A549 (cell line): ENCODE results near the gene SH3TC2. TPM values are rescaled to one million over a fixed set of nuclear protein-coding genes. Genes with fewer than 3 reads are reported as not detected.

Source experiments
- ATAC-seq, 2 experiments: fragments of 200-7000 bp in 1 of 2; fragments of >200 bp in 1 of 2; cut with Nextera tagmentation in 1 of 2; cut with Tn5 transposase in 1 of 2; 3 replicates each; pipeline versions ENCODE4 v1.8.0 to v1.9.1; 2018 to 2020; ENCODE audit warnings: mild to moderate bottlenecking in 1 of 2, moderate library complexity in 1 of 2
- CTCF ChIA-PET: fragments of 300-600 bp; sonication (Branson Sonifier 250); formaldehyde crosslinking; extraction: SDS; loops from one replicate; lab custom pipeline; 2021; ENCODE audit warnings: antibody characterized with exemption, inconsistent platforms; lab: Yijun Ruan, JAX
- POLR2A ChIA-PET: fragments of 350-600 bp; formaldehyde crosslinking; extraction: SDS; loops from one replicate; lab custom pipeline; 2021; ENCODE audit warnings: antibody characterized with exemption, inconsistent platforms; lab: Yijun Ruan, JAX
- DNase-seq, 2 experiments: peaks; one replicate each; pipeline versions ENCODE4 v3.0.0 to v3.0.0-alpha.2; 2011 to 2016; ENCODE audit warnings: low read depth in 1 of 2, low spot score in 1 of 2
- FAIRE-seq: peaks from 2 replicates; lab custom pipeline; 2011; peaks lifted over from hg19 to GRCh38; lab: Jason Lieb, UNC
- H3K27ac ChIP-seq, 2 experiments: fragments of >200 bp; sonication (Bioruptor Twin); formaldehyde crosslinking; 3 replicates each; pipeline ENCODE4 v1.5.1; 2016 to 2017
- H3K4me1 ChIP-seq: fragments of >200 bp; sonication (Bioruptor Twin); formaldehyde crosslinking; 3 replicates; pipeline ENCODE4 v1.6.1; 2016
- H3K4me2 ChIP-seq: fragments of >200 bp; sonication (Bioruptor Twin); formaldehyde crosslinking; 3 replicates; pipeline ENCODE4 v1.6.1; 2016
- H3K4me3 ChIP-seq: fragments of >200 bp; sonication (Bioruptor Twin); formaldehyde crosslinking; 3 replicates; pipeline ENCODE4 v1.5.1; 2016
- H3K9me3 ChIP-seq: fragments of >200 bp; sonication (Bioruptor Twin); formaldehyde crosslinking; 3 replicates; pipeline ENCODE4 v1.6.1; 2016
- BCL3 ChIP-seq: fragments of >200 bp; sonication (Bioruptor Twin); formaldehyde crosslinking; IDR thresholded peaks from 3 replicates; pipeline ENCODE4 v1.6.1; 2016
- CBX2 ChIP-seq: fragments of 200-600 bp; sonication (generic); IDR thresholded peaks from 2 replicates; pipeline ENCODE4 v1.6.1; 2016; ENCODE audit warnings: low read depth, mild to moderate bottlenecking, borderline replicate concordance
- CBX8 ChIP-seq: fragments of 200-600 bp; sonication (generic); IDR thresholded peaks from 2 replicates; pipeline ENCODE4 v1.6.1; 2016
- CEBPB ChIP-seq, 2 experiments: fragments of >200 bp in 1 of 2; sonication (Bioruptor Twin) in 1 of 2; formaldehyde crosslinking in 1 of 2; IDR thresholded peaks; 2 replicates each; pipeline ENCODE4 v1.6.1; 2012 to 2016
- CHD2 ChIP-seq: fragments of 150-350 bp; IDR thresholded peaks from 2 replicates; pipeline ENCODE4 v1.6.1; 2014; ENCODE audit warnings: low read length; ENCODE audit not compliant: partially characterized antibody
- E2F6 ChIP-seq: IDR thresholded peaks from 2 replicates; pipeline ENCODE4 v1.6.1; 2012; ENCODE audit warnings: low read depth, borderline replicate concordance
- ESRRA ChIP-seq: fragments of 150-350 bp; IDR thresholded peaks from 2 replicates; pipeline ENCODE4 v1.6.1; 2014; ENCODE audit warnings: mild to moderate bottlenecking, low read length, borderline replicate concordance
- FOSL2 ChIP-seq, 2 experiments: fragments of 450-650 bp in 1 of 2; fragments of >200 bp in 1 of 2; sonication (Bioruptor Twin) in 1 of 2; formaldehyde crosslinking; IDR thresholded peaks; 2 replicates each; pipeline versions ENCODE4 v1.5.0 to v1.6.1; 2016 to 2020; ENCODE audit warnings: mild to moderate bottlenecking in 1 of 2, moderate library complexity in 1 of 2
- GATA3 ChIP-seq: IDR thresholded peaks from 2 replicates; pipeline ENCODE4 v1.6.1; 2012; ENCODE audit warnings: borderline replicate concordance
- HOXB13 ChIP-seq: fragments of 250-450 bp; sonication (Bioruptor Pico); IDR thresholded peaks from 2 replicates; pipeline ENCODE4 v1.5.0; 2020; ENCODE audit warnings: low read depth, mild to moderate bottlenecking, moderate library complexity
- JUNB ChIP-seq: fragments of >200 bp; sonication (Bioruptor Twin); formaldehyde crosslinking; IDR thresholded peaks from 2 replicates; pipeline ENCODE4 v1.6.1; 2016
- MYC ChIP-seq: IDR thresholded peaks from 2 replicates; pipeline ENCODE4 v1.6.1; 2012; ENCODE audit warnings: mild to moderate bottlenecking, inconsistent platforms, low read length, improper control_type of control experiment, borderline replicate concordance
- NPAS2 ChIP-seq: fragments of 250-450 bp; sonication (Bioruptor Pico); IDR thresholded peaks from 2 replicates; pipeline ENCODE4 v1.8.0; 2022; ENCODE audit warnings: mild to moderate bottlenecking, moderate library complexity, borderline replicate concordance
- NR3C1 ChIP-seq: fragments of >200 bp; sonication (Bioruptor Twin); formaldehyde crosslinking; IDR thresholded peaks from 3 replicates; pipeline ENCODE4 v1.6.1; 2017
- PHF8 ChIP-seq: fragments of 200-600 bp; sonication (generic); IDR thresholded peaks from 2 replicates; pipeline ENCODE4 v1.6.1; 2016; ENCODE audit warnings: low read depth, mild to moderate bottlenecking, antibody characterized with exemption, moderate library complexity, borderline replicate concordance
- POLR2A ChIP-seq: IDR thresholded peaks from 2 replicates; pipeline ENCODE4 v1.6.1; 2012; ENCODE audit warnings: mild to moderate bottlenecking, low read length
- REST ChIP-seq: fragments of 200-600 bp; sonication (generic); IDR thresholded peaks from 2 replicates; pipeline ENCODE4 v1.6.1; 2016; ENCODE audit warnings: antibody characterized with exemption, mild to moderate bottlenecking, moderate library complexity
- RFX5 ChIP-seq: fragments of 450-650 bp; IDR thresholded peaks from 2 replicates; pipeline ENCODE4 v1.7.1; 2014; ENCODE audit warnings: antibody characterized with exemption, mild to moderate bottlenecking, moderate library complexity
- ZSCAN20 ChIP-seq: fragments of 250-450 bp; sonication (Bioruptor Pico); IDR thresholded peaks from 2 replicates; pipeline ENCODE4 v1.8.0; 2022; ENCODE audit warnings: mild to moderate bottlenecking, moderate library complexity
- WGBS: methylation state at CpG from one replicate; pipeline ENCODE4 v1.1.6; 2017; ENCODE audit errors: missing lambda C conversion rate; 5-methylcytosine and 5-hydroxymethylcytosine counted together
- polyA plus RNA-seq, 4 experiments: library from polyadenylated mRNA; depleted of rRNA in 3 of 4; stranded (reverse); fragments of >200 nt; fragmentation: RNase III in 1 of 4; extraction: RNeasy Plus Mini Kit Qiagen cat#74134 plus additional on column Dnase treatment in 1 of 4; gene quantifications; 2 replicates in 3 of 4; 3 replicates in 1 of 4; pipeline ENCODE4 v1.2.3, GENCODE V29; 2011 to 2017

SH3TC2 gene
- polyA plus RNA-seq, 2 of the 4 experiments (the other 2 are of a cell fraction) = 0.06 to 0.34 TPM

- ATAC-seq (peak in 1 of 2 experiments; percentile 5; a peak in 1 of 6 replicates), FAIRE-seq (no peak), DNase-seq (no peak)
- no peak overlapping the region for H3K4me3 ChIP-seq
- H3K9me3 ChIP-seq = no peaks in the 10 kb centered on the region
- peak overlapping the region; percentile 61 for H3K4me2 ChIP-seq
- 88% methylated on average over 4 of the region's 4 CpGs for WGBS
- POLR2A ChIA-PET = interaction anchor here (0.9 kb wide), 1 partner anchor 13 kb away, joined by 3 read pairs; no protein-coding TSS in a partner anchor
- H3K27ac ChIP-seq = peak overlapping the region; percentile 56 to 81
- CTCF ChIA-PET = interaction anchor here (1.0 to 3.5 kb wide), 7 partner anchors 11 to 241 kb away, joined by 3 to 13 read pairs (median 4); no protein-coding TSS in a partner anchor
- peaks cover 18% of the 10 kb centered on the region for H3K4me1 ChIP-seq
- TF ChIP-seq ESRRA = no peak
- TF ChIP-seq JUNB = no peak
- no peak for TF ChIP-seq MYC
- no peak for TF ChIP-seq PHF8
- TF ChIP-seq BCL3 = no peak
- TF ChIP-seq NPAS2 (CRISPR knock-in tag) = no peak
- TF ChIP-seq NR3C1 = no peak
- TF ChIP-seq HOXB13 (CRISPR knock-in tag) = no peak
- TF ChIP-seq CBX8 = no peak
- no peak for TF ChIP-seq GATA3
- TF ChIP-seq FOSL2 (IDR thresholded peaks at IDR 0.05) = no peak
- no peak for TF ChIP-seq FOSL2 (CRISPR knock-in tag; IDR thresholded peaks at IDR 0.05)
- TF ChIP-seq RFX5 = no peak
- no peak for TF ChIP-seq CEBPB (IDR thresholded peaks at IDR 0.05)
Measured at GRCh38 chr5:148972396-148972795, 90.5 kb downstream of the SH3TC2 start.

- H3K4me1 ChIP-seq = peaks cover 24% of the 10 kb centered on the region
- TF ChIP-seq E2F6 (no peak), ZSCAN20 (CRISPR knock-in tag) (no peak), CHD2 (no peak), MYC (no peak), REST (no peak), POLR2A (no peak), CBX2 (no peak)
- H3K27ac ChIP-seq = 0 out of 6 replicates have a peak overlapping the region, but pooled peaks of 1 of the 2 experiments have one; percentile 6
- H3K4me2 ChIP-seq = no peak overlapping the region
- FAIRE-seq (no peak), ATAC-seq (no peak), DNase-seq (no peak)
- WGBS = 96% methylated on average over 3 of the region's 3 CpGs
- POLR2A ChIA-PET = no interaction called here
- no peaks in the 10 kb centered on the region for H3K9me3 ChIP-seq
- no peak overlapping the region for H3K4me3 ChIP-seq
- CTCF ChIA-PET = interaction anchor here (1.9 to 3.5 kb wide), 3 partner anchors 13 to 240 kb away, joined by 6 to 13 read pairs (median 9); no protein-coding TSS in a partner anchor
Measured at GRCh38 chr5:148970876-148971275, 92.0 kb downstream of the SH3TC2 start.
